ENCODE data around the gene TEX51.

The TEX51 gene

DNA sequence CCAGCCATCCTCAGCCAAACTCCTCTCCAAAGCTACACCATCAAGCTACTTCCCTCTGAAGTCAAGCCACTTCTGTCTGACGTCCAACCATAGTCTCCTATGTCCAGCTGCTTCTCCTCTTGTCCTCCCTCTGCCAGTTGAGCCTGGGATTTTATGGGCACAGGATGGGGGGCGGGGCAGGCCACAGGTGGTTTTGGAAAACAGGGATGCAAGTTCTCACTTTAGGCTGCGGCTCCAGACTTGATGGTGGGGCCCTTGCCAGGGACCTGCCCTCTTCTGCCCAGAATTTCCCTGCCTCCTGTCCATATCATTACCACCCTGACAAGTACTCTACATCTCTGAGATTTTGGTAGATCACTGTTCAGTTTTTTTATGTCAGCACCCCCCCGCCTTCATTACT lies 41.6 kb downstream of the TEX51 start:
- Histone ChIP-seq H3K36me3 (no peaks in the 10 kb centered on the region), H3K27me3 (no peaks in the 10 kb centered on the region), H3K4me3 (ENCODE audit: low read depth, low read length) (no peak overlapping the region), H3K4me1 (no peaks in the 10 kb centered on the region), H3K9me3 (no peaks in the 10 kb centered on the region)
- no peak for DNase-seq
- TF ChIP-seq, protein P1, sequence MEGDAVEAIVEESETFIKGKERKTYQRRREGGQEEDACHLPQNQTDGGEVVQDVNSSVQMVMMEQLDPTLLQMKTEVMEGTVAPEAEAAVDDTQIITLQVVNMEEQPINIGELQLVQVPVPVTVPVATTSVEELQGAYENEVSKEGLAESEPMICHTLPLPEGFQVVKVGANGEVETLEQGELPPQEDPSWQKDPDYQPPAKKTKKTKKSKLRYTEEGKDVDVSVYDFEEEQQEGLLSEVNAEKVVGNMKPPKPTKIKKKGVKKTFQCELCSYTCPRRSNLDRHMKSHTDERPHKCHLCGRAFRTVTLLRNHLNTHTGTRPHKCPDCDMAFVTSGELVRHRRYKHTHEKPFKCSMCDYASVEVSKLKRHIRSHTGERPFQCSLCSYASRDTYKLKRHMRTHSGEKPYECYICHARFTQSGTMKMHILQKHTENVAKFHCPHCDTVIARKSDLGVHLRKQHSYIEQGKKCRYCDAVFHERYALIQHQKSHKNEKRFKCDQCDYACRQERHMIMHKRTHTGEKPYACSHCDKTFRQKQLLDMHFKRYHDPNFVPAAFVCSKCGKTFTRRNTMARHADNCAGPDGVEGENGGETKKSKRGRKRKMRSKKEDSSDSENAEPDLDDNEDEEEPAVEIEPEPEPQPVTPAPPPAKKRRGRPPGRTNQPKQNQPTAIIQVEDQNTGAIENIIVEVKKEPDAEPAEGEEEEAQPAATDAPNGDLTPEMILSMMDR (IDR thresholded peaks at IDR 0.05; ENCODE audit: low read depth, low read length): no peak

DNA sequence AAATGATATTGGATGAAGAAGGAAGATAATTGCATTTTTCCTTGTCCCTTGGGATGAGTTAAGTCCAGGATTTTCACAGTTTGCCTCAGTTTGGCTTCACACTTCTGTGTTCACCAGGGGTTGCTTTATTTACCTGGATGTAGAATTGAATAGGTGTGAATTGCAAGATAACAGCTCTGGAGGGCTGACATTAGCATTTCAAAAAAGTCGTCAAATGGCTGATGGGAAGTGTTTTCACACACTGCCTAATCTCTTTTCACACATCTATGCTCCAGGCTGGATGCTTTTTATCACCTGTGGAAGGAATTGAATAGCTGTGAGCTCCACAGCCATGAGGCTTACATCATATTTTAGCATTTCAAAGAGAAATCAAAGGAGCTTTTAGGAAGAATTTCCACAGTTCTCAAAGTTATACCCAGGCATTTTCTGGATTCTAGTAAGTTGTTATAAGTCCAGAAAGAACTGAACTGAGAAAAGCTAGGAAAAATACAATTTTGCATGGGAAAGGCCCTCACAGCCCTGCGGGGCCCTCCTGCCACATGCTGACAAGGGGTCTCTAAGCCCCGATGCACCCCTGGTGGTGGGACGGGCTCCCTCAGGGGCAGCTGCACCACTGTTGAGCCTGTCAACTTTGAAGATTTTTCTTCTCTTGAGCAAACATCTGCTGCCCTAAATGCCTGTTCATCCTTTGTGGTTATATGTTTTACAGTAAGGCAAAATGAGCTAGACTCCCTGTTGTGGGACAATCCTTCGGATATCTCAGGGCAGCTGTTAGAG lies 43.9 kb downstream of the TEX51 start:
- no peak for DNase-seq
- no peaks in the 10 kb centered on the region for H3K9me3 ChIP-seq
- no peak overlapping the region for H3K4me3 ChIP-seq (ENCODE audit: low read depth, low read length)
- TF ChIP-seq, protein P1 (IDR thresholded peaks at IDR 0.05; ENCODE audit: low read depth, low read length): no peak
- no peaks in the 10 kb centered on the region for H3K4me1 ChIP-seq
- no peaks in the 10 kb centered on the region for H3K27me3 ChIP-seq
- no peaks in the 10 kb centered on the region for H3K36me3 ChIP-seq

DNA sequence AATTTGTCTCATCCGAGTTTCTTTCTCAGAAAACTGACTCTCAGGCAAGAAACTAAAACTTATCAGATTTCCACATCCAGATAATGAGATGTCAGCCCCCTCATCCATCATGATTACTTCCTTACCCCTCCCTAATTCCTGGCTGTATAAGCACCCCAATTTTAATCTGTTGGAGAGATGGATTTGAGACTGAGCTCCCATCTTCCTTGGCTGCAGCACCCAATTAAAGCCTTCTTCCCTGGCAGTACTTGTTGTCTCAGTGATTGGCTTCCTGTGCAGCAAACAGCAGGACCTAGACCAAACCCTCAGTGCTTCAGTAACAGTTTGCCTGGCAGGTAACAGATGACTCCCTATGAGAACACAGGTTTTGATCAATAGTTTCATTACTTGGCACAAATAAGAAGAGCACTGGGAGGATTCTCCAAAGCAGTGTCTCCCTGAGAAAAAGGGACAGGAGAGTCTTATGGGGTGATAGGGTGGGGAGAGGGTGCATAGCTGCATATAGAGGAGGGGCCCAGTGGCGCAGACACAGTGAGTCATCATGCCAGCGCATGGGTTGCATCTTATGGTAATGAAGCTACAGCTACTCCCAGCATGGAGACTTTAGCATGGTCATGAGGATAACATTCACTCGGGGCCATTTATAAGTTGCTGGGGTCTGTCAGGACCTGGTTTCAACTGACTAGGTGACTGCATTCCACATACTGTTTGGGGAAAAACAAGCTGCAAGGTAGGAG lies 45.1 kb downstream of the TEX51 start:
- H3K4me3 ChIP-seq (ENCODE audit: low read depth, low read length): no peak overlapping the region
- H3K36me3 ChIP-seq: no peaks in the 10 kb centered on the region
- TF ChIP-seq, protein P1 (IDR thresholded peaks at IDR 0.05; ENCODE audit: low read depth, low read length): no peak
- H3K27me3 ChIP-seq: no peaks in the 10 kb centered on the region
- no peaks in the 10 kb centered on the region for H3K4me1 ChIP-seq
- H3K9me3 ChIP-seq: no peaks in the 10 kb centered on the region
- no peak for DNase-seq

DNA sequence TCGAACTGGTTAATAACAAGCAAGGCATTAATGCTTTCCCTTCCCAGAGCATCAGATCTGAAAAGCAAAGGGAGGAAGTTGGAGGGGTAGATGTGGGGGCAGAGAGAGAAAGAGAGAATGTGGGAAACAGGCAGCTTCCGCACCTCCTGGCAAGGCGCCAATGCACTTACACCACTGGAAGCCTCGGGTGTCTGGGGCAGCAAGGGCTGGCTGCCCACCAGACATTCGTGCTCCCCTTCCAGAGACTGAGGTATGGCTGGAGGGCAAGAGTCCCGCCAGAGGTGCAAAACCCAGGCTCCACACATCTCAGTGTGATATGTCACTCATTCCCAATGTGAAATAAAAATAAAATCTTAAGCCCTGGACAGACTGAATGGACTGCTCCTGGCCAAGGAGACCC lies 46.4 kb downstream of the TEX51 start:
- H3K4me3 ChIP-seq (ENCODE audit: low read depth, low read length): no peak overlapping the region
- H3K9me3 ChIP-seq: no peaks in the 10 kb centered on the region
- TF ChIP-seq, protein P1 (IDR thresholded peaks at IDR 0.05; ENCODE audit: low read depth, low read length): no peak
- H3K36me3 ChIP-seq: no peaks in the 10 kb centered on the region
- peak; percentile 24 for DNase-seq
- H3K27me3 ChIP-seq: no peaks in the 10 kb centered on the region
- no peaks in the 10 kb centered on the region for H3K4me1 ChIP-seq

DNA sequence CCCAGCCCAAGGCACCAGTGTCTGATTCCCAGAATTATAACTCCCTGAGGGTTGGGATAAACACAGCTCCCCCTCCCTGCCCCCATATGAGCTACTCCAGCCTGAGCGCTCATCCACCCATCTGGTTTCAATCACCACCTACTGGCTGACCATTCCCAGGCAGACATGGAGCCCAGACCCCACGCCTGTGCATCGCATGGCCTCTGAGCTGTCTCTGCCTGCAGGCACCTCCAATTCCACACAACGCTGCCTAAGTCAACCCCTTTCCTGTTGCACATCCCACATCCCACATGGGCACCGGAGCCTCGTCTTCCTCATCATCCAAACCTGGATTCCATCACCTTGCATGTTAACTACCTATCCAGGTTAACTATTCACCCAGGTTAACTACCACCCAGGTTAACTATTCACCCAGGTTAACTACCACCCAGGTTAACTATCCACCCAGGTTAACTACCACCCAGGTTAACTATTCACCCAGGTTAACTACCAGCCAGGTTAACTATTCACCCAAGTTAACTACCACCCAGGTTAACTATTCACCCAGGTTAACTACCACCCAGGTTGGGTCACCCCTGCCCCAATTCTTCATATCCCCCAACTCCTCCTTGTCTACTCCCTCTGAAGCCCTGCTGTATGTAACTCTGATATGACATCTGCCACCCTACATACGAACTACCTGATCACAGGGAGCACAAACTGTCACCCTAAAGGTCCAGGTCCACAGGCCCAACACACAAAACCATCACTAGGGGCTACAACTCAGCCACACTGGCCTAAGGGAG lies 47.8 kb downstream of the TEX51 start:
- no peaks in the 10 kb centered on the region for H3K27me3 ChIP-seq
- no peaks in the 10 kb centered on the region for H3K9me3 ChIP-seq
- no peaks in the 10 kb centered on the region for H3K4me1 ChIP-seq
- H3K4me3 ChIP-seq (ENCODE audit: low read depth, low read length): no peak overlapping the region
- no peaks in the 10 kb centered on the region for H3K36me3 ChIP-seq
- peak; percentile 23 for DNase-seq
- TF ChIP-seq, protein P1 (IDR thresholded peaks at IDR 0.05; ENCODE audit: low read depth, low read length): no peak

All from BE2C (cell line).